PFSK-1 (cell line): ENCODE data around the gene MID1IP1.

ENCODE experiments used
- SIN3A ChIP-seq: IDR thresholded peaks from 2 replicates; pipeline ENCODE4 v1.6.1; 2012; ENCODE audit warnings: mild to moderate bottlenecking, low read length, moderate library complexity, borderline replicate concordance; ENCODE audit not compliant: insufficient read depth
- TAF1 ChIP-seq: IDR thresholded peaks from 2 replicates; pipeline ENCODE4 v1.6.1; 2012; ENCODE audit warnings: low read length, control low read depth, borderline replicate concordance; ENCODE audit not compliant: insufficient read depth

DNA sequence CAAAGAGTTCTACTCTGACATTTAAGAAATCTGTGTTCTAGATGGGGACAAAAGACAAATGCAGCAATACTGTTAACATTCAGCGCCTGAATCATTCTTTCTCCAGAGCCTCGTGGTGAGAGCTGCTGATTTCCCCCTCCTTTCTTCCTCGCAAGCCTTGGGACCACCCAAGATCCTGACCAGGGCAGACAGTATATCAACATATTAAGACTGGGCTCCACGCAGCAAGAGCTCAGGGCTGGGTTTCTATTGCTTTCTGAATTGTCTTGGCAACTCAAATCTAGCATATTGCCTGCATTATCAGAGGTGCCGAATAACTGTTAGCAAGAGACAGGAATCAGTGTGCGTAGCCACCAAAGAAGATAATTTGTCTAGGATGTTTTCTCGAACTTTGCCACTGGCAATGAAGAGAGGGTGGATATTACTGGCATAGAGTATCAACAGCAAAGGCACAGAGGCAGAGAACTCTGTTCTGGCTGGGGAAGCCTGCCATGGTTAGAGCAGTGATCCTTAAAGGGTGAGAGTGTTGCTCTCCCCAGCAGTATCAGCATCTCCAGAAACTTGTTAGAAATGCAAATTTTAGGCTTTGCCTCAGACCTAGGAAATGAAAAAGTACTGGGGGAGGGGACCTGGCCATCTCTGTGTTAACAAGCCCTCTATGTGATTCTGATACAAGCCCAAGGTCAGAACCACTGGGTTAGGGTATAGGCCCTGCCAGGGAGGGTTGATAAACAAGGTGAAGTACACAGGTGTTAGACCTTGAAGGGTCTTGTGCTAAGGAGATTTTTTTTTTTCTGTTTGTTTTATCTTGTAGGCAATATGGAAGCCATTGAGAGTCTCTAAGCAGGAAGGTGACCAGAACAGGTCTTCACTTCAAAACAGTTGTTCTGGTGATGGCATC, 46.2 kb upstream of the MID1IP1 start:
- TF ChIP-seq TAF1, result no peak
- TF ChIP-seq SIN3A, result no peak
